ENCODE data around the gene RPL28. TPM values are rescaled to one million over a fixed set of nuclear protein-coding genes. Genes with fewer than 3 reads are reported as not detected.
A peak's percentile ranks its signal among the peaks of the same experiment; 100 is the strongest.

Gene RPL28
- total RNA-seq, 1 experiment from 2014 or later = 2,505 TPM

DNA sequence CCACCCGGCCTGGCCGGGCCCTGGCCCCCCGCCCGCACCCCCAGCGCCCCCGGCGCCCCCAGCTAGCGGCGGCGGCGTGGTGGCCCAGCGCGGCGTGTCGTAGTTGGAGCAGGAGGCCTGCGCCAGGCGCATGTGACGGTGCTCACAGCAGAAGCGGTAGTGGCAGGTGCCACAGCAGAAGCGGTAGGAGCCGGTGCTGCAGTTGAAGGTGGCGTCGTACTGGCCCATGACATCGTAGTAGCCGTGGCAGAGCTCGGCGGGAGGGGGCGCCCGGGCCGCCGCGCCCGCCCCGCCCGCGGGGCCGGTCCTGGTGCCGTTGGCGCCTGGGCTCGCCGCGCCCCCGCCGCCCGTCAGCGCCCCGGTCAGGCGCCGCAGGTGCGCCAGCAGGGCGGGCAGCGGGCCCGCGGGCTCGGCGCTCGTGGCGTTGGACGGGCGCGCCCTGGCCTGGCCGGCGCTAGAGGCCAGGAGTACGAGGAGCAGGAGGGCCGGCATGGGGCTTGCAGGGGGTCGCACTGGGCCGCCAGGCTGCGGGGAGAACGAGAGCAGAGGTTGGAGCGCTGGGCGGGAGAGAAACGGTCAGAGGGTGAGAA, 56.7 kb downstream of the RPL28 start (continued):
- TF ChIP-seq GRHL2 (CRISPR knock-in tag; IDR thresholded peaks at IDR 0.05; ENCODE audit: insufficient replicate concordance, severe bottlenecking) = no peak
- TF ChIP-seq TCF7 (CRISPR knock-in tag; IDR thresholded peaks at IDR 0.05; ENCODE audit: low read depth) = no peak
- TF ChIP-seq, protein P1, sequence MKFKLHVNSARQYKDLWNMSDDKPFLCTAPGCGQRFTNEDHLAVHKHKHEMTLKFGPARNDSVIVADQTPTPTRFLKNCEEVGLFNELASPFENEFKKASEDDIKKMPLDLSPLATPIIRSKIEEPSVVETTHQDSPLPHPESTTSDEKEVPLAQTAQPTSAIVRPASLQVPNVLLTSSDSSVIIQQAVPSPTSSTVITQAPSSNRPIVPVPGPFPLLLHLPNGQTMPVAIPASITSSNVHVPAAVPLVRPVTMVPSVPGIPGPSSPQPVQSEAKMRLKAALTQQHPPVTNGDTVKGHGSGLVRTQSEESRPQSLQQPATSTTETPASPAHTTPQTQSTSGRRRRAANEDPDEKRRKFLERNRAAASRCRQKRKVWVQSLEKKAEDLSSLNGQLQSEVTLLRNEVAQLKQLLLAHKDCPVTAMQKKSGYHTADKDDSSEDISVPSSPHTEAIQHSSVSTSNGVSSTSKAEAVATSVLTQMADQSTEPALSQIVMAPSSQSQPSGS (CRISPR knock-in tag; IDR thresholded peaks at IDR 0.05; ENCODE audit: borderline replicate concordance, low read depth) = no peak
- TF ChIP-seq, protein P2, sequence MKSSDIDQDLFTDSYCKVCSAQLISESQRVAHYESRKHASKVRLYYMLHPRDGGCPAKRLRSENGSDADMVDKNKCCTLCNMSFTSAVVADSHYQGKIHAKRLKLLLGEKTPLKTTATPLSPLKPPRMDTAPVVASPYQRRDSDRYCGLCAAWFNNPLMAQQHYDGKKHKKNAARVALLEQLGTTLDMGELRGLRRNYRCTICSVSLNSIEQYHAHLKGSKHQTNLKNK (CRISPR knock-in tag; IDR thresholded peaks at IDR 0.05) = no peak

DNA sequence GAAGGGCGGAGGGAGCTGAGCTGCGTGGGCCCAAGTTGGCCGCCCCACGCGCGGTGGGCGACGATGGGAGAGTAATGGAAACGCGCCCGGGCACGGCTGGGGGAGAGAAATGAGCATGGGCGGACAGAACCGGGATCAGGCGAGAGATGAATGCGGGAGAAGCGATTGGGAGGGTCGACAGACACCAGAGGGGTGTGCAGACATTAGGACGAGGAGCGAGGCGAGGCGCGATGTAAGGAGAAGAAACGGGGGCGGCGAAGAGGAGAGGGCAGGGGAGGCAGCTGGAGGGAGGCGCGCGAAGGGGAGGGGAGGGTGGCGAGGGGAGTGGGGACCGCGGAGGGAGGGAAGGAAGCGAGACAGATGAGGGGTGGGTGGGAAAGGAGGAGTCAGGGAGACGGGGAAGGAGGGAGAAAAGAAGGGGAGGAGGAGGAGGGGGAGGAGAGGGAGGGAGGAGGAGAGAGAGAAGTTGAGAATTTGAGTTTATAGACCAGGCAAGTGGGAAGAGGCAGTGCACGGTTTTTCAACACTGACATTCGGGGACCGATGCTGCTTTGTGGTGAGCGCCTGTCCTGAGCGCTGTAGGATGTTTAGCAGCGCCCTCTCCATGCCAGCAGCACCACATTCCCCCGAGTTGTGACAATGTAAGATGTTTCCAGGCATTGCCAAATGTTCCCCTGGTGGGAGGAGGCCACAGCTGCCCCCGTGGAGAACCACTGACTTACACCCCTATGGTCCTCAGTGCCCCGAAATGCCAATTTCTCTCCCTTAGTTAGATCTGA, 57.5 kb downstream of the RPL28 start, which contains the start of gene SHISA7:
SHISA7 (minus strand) TSS at position 256 of the 779 bp plus-strand sequence. CDS start 437 bp downstream, outside the sequence.
- TF ChIP-seq, protein P3, sequence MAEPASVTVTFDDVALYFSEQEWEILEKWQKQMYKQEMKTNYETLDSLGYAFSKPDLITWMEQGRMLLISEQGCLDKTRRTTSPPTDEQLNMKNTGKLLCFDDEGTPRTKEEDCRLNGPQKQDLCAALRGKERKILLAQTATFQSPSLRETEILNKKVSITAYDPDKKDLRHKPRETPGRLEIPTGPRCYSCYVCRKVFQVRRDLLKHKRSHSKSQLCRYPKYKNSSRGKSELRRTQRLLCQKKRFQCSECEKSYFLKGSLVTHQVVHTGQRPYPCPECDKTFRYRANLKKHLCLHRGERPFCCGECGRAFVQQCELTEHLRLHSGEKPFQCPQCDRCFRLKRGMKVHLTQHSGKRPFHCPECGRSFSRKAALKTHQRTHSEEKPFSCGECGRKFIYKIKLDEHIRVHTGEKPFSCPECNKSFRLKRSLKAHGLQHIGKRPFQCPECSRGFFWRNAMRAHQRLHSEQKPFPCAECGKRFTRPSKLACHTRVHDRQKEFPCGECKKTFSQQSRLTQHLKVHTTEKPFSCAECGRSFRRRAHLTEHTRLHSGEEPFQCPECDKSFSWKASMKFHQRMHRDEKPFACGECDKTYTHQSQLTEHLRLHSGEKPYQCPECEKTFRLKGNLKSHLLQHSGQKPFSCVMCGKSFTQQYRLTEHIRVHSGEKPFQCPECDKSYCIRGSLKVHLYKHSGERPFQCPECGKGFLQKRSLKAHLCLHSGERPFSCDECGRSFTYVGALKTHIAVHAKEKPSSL (CRISPR knock-in tag; conservative IDR thresholded peaks at IDR 0.05) = no peak
- TF ChIP-seq, protein P4, sequence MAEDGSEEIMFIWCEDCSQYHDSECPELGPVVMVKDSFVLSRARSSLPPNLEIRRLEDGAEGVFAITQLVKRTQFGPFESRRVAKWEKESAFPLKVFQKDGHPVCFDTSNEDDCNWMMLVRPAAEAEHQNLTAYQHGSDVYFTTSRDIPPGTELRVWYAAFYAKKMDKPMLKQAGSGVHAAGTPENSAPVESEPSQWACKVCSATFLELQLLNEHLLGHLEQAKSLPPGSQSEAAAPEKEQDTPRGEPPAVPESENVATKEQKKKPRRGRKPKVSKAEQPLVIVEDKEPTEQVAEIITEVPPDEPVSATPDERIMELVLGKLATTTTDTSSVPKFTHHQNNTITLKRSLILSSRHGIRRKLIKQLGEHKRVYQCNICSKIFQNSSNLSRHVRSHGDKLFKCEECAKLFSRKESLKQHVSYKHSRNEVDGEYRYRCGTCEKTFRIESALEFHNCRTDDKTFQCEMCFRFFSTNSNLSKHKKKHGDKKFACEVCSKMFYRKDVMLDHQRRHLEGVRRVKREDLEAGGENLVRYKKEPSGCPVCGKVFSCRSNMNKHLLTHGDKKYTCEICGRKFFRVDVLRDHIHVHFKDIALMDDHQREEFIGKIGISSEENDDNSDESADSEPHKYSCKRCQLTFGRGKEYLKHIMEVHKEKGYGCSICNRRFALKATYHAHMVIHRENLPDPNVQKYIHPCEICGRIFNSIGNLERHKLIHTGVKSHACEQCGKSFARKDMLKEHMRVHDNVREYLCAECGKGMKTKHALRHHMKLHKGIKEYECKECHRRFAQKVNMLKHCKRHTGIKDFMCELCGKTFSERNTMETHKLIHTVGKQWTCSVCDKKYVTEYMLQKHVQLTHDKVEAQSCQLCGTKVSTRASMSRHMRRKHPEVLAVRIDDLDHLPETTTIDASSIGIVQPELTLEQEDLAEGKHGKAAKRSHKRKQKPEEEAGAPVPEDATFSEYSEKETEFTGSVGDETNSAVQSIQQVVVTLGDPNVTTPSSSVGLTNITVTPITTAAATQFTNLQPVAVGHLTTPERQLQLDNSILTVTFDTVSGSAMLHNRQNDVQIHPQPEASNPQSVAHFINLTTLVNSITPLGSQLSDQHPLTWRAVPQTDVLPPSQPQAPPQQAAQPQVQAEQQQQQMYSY (CRISPR knock-in tag; IDR thresholded peaks at IDR 0.05) = no peak
- TF ChIP-seq, protein P5, sequence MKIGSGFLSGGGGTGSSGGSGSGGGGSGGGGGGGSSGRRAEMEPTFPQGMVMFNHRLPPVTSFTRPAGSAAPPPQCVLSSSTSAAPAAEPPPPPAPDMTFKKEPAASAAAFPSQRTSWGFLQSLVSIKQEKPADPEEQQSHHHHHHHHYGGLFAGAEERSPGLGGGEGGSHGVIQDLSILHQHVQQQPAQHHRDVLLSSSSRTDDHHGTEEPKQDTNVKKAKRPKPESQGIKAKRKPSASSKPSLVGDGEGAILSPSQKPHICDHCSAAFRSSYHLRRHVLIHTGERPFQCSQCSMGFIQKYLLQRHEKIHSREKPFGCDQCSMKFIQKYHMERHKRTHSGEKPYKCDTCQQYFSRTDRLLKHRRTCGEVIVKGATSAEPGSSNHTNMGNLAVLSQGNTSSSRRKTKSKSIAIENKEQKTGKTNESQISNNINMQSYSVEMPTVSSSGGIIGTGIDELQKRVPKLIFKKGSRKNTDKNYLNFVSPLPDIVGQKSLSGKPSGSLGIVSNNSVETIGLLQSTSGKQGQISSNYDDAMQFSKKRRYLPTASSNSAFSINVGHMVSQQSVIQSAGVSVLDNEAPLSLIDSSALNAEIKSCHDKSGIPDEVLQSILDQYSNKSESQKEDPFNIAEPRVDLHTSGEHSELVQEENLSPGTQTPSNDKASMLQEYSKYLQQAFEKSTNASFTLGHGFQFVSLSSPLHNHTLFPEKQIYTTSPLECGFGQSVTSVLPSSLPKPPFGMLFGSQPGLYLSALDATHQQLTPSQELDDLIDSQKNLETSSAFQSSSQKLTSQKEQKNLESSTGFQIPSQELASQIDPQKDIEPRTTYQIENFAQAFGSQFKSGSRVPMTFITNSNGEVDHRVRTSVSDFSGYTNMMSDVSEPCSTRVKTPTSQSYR (CRISPR knock-in tag; IDR thresholded peaks at IDR 0.05) = no peak
- TF ChIP-seq PRRX2 (CRISPR knock-in tag; IDR thresholded peaks at IDR 0.05) = no peak
- TF ChIP-seq, protein P6, sequence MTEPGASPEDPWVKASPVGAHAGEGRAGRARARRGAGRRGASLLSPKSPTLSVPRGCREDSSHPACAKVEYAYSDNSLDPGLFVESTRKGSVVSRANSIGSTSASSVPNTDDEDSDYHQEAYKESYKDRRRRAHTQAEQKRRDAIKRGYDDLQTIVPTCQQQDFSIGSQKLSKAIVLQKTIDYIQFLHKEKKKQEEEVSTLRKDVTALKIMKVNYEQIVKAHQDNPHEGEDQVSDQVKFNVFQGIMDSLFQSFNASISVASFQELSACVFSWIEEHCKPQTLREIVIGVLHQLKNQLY (CRISPR knock-in tag; IDR thresholded peaks at IDR 0.05) = no peak
- TF ChIP-seq, protein P7, sequence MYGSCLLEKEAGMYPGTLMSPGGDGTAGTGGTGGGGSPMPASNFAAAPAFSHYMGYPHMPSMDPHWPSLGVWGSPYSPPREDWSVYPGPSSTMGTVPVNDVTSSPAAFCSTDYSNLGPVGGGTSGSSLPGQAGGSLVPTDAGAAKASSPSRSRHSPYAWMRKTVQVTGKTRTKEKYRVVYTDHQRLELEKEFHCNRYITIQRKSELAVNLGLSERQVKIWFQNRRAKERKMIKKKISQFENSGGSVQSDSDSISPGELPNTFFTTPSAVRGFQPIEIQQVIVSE (CRISPR knock-in tag; IDR thresholded peaks at IDR 0.05; ENCODE audit: borderline replicate concordance) = no peak
- Mint-ChIP-seq H3K4me1 (peaks cover 23% of the 10 kb centered on the region), H3K36me3 (no peaks in the 10 kb centered on the region), H3K27me3 (ENCODE audit: low read depth) (no peaks in the 10 kb centered on the region; the same call in 1 of the 2 replicates), H3K4me3 (peak within 1 kb of the TSS; percentile 68), H3K9me3 (no peaks in the 10 kb centered on the region), H3K27ac (no peak within 1 kb of the TSS)
- ATAC-seq (no peak), DNase-seq (ENCODE audit: low spot score) (no peak)
- CTCF ChIA-PET = interaction anchor here (0.6 to 1.5 kb wide), 3 partner anchors 24 to 36 kb away, joined by 4 read pairs; no protein-coding TSS in a partner anchor
- POLR2A ChIA-PET = no interaction called here
